Pulmonary artery endothelial cell (primary cell): Measurements from ENCODE around the gene LRRC14B. TPM values are rescaled to one million over a fixed set of nuclear protein-coding genes. Genes with fewer than 3 reads are reported as not detected.

Experiments used
- DNase-seq: peaks from one replicate; pipeline ENCODE4 v3.0.0-alpha.2; 2011; ENCODE audit warnings: low read depth, low spot score
- total RNA-seq: library from RNA; depleted of rRNA; stranded (reverse); fragments of >200 nt; gene quantifications from 2 replicates; pipeline ENCODE4 v1.2.3, GENCODE V29; 2014

Gene LRRC14B
- total RNA-seq, result not detected in 2 replicates

- no peak for DNase-seq
Measured at GRCh38 chr5:191036-191948, at the start of gene LRRC14B. LRRC14B (plus strand) TSS chr5:191495; CDS start chr5:191539, 44 bp downstream.

DNA sequence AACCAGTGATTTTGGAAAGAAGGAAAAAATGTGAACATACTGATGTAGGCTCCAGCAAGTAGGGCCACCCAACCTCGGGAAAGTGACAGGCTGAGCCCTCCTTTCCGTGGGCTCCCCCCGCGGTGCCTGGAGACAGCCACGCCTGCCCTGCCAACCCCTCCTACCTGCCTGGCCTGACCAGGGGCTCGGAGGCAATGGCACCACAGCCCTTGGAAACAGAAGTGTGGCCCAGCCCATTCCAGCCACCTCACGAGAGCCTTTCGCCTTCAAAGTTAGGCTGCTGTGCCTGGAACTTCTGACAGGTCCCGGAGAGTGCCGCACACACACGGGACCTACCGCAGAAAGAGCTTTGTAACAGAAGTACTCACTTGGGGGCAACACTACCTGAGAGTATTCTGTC lies 49.5 kb upstream of the LRRC14B start:
- DNase-seq, result no peak

DNA sequence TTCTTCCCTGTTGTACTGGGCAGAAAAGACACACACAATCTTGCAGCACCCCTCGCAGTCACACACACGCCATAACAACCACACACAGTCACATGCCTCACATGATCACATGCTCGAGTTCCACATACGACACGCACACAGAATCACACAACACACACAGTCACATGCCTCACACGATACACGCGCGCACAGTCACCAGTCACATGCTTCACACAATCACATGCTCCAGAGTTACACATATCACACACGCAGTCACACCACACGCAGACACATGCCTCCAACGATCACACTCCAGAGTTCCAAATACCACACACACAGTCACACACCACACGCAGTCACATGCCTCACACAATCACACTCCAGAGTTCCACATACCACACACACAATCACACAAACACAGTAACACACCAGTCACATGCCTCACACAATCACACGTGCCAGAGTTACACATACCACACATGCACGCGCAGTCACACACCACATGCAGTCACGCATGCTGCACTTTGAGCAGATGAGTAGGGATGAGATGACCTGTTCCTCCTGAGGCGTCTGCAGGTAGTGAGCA lies 49.0 kb upstream of the LRRC14B start:
- DNase-seq, result no peak

DNA sequence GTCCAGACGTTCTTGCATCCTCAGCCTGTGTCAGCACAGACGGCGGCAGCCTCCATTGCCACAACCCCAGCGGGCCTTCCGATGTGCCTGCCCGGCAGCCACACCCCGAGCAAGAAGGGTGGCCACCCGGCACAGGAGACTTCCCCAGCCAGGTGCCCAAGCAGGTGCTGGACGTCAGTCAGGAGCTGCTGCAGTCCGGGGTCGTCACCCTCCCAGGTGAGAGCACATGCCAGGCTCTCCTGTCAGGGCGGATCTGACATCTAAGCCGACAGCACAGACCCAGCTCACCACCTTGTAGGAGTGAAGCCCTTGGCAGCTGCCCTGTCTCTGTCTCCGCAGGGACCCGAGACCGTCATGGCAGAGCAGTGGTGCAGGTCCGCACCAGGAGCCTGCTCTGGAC lies 48.3 kb upstream of the LRRC14B start:
- no peak for DNase-seq

DNA sequence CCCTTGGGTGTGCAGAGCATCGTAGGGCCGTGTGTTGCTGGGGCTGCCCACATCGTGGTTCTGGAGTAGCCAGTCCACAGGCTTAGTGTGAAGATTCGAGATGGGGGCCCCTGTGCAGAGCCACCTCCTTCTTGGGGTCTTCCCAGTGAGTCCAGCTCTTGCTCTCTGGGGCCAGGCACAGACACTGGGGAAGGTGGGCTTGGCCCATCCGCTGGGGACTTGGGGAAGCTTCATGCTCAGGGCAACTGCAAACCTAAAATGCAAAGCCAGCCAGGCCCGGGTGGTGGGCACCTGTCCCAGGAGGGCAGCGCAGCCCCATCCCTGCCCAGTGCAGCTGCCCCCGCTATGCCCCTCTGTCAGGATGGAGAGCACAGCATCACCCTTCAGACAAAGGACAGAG lies 46.4 kb upstream of the LRRC14B start:
- no peak for DNase-seq

DNA sequence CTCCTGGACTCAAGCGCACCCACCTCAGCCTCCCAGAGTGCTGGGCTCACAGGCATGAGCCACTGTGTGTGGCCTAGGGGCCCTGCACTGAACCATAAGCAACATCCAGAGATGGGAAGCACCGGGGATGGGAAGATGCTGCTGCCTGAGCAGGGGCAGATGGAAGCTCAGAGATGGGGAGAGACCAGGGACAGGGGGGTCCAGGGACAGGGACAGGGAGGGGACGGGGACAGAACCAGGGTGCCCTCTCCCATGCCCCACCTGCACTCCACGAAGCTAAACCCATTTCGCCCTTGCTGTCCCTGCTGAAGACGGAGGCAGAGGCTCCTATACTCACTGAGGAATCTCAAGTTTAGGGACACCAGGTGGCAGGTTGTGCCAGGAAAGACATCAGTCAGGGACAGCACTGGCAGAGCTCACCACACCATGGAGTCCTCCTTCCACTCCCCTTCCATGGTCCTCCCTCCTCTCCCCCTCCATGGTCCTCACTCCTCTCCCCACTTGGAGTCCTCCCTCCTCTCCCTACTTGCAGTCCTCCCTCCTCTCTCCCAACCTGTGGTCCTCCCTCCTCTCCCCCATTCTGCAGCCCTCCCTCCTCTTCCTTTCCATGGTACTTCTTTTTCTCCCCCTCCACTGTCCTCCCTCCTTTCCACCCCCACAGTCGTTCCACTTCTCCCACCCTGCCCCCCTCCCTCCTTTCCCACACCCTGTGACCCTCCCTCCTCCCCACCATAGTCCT lies 45.5 kb upstream of the LRRC14B start:
- DNase-seq, result no peak

- DNase-seq, result no peak
Measured at GRCh38 chr5:147751-148150, 43.5 kb upstream of the LRRC14B start.

GRCh38 chr5:149745-150485 lies 41.4 kb upstream of the LRRC14B start:
- DNase-seq, result no peak

GRCh38 chr5:150746-151145 lies 40.5 kb upstream of the LRRC14B start:
- no peak for DNase-seq

DNA sequence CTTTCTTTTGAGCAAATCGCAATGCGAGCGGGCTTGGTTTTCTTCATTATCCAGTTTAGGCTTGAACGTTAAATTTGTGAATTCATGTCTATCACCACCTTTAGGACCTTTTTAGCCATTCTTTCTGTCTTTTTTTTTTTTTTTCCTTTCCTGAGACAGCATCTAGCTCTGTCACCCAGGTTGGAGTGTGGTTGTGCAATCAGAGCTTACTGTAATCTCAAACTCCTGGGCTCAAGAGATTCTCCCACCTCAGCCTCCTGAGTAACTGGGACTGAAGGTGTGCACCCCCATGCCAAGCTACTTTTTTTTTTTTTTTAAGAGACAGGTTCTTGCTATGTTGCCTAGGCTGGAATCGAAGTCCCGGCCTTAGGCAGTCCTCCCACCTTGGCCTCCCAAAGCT lies 39.2 kb upstream of the LRRC14B start:
- DNase-seq, result no peak

DNA sequence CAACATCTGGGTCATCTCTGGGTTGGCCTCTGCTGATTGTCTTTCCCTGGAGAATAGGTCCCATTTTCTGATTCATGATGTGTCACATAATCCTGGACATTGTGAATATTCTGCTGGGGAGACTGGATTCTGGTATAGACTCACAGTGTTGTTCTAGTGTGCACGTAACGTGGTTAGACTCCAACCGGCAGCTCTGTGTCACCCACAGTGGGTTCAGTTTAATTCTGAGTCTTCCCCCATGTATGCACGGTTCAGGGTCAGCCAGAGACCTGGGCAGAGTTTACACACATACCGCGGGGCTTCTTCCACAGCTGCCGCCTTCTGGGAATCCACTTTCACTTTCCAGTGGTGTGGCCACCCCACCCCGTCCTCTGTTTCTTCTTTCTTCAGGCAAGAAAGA lies 38.0 kb upstream of the LRRC14B start:
- DNase-seq, result no peak

DNA sequence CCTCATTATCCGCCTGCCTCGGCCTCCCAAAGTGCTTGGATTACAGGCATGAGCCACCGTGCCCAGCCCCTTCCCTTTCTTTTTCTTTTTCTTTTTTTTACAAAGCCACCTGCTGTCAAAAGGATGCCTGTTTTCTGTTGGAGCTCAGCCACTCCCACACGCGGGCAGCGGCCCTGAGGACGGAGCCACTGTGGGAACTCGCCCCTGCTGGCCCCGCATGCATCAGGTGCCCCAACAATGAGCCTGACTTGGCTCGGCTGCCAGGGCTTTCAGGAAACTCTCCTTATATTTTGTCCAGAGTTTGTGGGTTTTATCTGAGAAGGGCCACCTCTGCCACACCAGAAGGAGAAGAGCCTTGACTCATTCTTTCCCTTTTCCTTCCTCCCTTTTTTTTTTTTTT lies 37.1 kb upstream of the LRRC14B start:
- peak; percentile 15 for DNase-seq

GRCh38 chr5:154826-155225 lies 36.5 kb upstream of the LRRC14B start:
- DNase-seq, result no peak

GRCh38 chr5:155651-156410 lies 35.5 kb upstream of the LRRC14B start:
- no peak for DNase-seq

- DNase-seq, result no peak
Measured at GRCh38 chr5:156411-157072, 34.8 kb upstream of the LRRC14B start.

GRCh38 chr5:157126-157715 lies 34.1 kb upstream of the LRRC14B start:
- DNase-seq, result no peak

DNA sequence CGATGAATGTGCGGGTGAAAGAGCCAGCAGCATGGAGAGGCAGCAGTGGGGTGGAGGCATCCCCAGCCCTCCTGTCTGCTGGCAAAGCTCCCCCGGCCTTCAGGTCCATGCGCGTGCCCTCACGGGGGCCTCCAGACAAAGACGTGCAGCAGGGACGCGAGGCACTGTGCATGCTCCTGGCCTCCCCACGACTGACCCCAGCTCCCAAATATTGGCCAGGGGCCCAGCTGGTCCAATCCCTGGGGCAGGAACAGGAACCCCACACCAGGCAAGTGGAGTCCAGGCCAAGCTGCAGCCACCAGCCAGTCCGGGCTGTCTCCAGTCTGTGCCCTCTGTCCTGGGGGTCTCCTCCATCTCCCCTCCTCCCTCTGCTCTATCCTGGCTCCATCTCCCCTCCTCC lies 33.5 kb upstream of the LRRC14B start:
- DNase-seq, result no peak

GRCh38 chr5:158807-159447 lies 32.4 kb upstream of the LRRC14B start:
- DNase-seq, result no peak

- no peak for DNase-seq
Measured at GRCh38 chr5:159448-160172, 31.7 kb upstream of the LRRC14B start.
